Endothelial cell of umbilical vein (primary cell): ENCODE data around the gene CRHR2.

Source experiments
- POLR2A ChIP-seq: IDR thresholded peaks from 2 replicates; pipeline ENCODE4 v1.6.1; 2012; ENCODE audit warnings: low read depth, mild to moderate bottlenecking, control low read depth, low read length
- POLR2AphosphoS5 ChIP-seq: IDR thresholded peaks from 2 replicates; pipeline ENCODE4 v1.6.1; 2012; ENCODE audit warnings: low read depth, mild to moderate bottlenecking, control low read depth, low read length, moderate library complexity; ENCODE audit not compliant: insufficient read depth
- TF ChIP-seq, protein P1 (sequence below), 2 donors: IDR thresholded peaks; 1 replicate in 1 of 2; 2 replicates in 1 of 2; pipeline ENCODE4 v1.5.1; 2011; ENCODE audit warnings: low read length in 2 of 2, mild to moderate bottlenecking in 2 of 2, moderate library complexity in 2 of 2, control low read depth in 1 of 2, inconsistent platforms in 1 of 2, low read depth in 1 of 2; ENCODE audit not compliant: insufficient read depth in 1 of 2; ENCODE audit errors: extremely low read depth in 1 of 2

DNA sequence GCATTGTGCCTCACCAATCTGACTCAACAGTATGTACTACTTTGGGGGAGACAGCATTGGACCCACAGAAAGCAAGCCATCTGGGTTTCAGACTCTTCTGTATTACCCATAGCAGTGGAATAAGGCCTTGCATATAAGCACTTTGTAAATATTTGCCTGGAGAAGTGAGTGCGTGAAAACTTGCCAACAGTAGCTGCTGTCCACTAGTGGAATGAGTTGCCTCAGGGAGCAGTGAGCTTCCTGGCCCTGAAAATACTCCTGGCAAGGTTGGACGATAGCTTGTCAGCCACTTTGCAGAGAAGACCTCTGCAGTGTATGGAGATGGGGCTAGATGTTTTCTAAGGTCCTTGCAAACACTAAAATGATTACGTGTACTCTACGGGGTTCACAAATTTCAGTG is 65.9 kb downstream of the CRHR2 start:
- TF ChIP-seq POLR2AphosphoS5 = no peak
- TF ChIP-seq, protein P1, sequence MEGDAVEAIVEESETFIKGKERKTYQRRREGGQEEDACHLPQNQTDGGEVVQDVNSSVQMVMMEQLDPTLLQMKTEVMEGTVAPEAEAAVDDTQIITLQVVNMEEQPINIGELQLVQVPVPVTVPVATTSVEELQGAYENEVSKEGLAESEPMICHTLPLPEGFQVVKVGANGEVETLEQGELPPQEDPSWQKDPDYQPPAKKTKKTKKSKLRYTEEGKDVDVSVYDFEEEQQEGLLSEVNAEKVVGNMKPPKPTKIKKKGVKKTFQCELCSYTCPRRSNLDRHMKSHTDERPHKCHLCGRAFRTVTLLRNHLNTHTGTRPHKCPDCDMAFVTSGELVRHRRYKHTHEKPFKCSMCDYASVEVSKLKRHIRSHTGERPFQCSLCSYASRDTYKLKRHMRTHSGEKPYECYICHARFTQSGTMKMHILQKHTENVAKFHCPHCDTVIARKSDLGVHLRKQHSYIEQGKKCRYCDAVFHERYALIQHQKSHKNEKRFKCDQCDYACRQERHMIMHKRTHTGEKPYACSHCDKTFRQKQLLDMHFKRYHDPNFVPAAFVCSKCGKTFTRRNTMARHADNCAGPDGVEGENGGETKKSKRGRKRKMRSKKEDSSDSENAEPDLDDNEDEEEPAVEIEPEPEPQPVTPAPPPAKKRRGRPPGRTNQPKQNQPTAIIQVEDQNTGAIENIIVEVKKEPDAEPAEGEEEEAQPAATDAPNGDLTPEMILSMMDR (IDR thresholded peaks at IDR 0.05; ENCODE audit: extremely low read depth in 1 of 2, insufficient read depth in 1 of 2, low read depth in 1 of 2, low read length in 2 of 2) = no peak
- no peak for TF ChIP-seq POLR2A
